ENCODE data around the gene GEN1.

GEN1 gene, protein sequence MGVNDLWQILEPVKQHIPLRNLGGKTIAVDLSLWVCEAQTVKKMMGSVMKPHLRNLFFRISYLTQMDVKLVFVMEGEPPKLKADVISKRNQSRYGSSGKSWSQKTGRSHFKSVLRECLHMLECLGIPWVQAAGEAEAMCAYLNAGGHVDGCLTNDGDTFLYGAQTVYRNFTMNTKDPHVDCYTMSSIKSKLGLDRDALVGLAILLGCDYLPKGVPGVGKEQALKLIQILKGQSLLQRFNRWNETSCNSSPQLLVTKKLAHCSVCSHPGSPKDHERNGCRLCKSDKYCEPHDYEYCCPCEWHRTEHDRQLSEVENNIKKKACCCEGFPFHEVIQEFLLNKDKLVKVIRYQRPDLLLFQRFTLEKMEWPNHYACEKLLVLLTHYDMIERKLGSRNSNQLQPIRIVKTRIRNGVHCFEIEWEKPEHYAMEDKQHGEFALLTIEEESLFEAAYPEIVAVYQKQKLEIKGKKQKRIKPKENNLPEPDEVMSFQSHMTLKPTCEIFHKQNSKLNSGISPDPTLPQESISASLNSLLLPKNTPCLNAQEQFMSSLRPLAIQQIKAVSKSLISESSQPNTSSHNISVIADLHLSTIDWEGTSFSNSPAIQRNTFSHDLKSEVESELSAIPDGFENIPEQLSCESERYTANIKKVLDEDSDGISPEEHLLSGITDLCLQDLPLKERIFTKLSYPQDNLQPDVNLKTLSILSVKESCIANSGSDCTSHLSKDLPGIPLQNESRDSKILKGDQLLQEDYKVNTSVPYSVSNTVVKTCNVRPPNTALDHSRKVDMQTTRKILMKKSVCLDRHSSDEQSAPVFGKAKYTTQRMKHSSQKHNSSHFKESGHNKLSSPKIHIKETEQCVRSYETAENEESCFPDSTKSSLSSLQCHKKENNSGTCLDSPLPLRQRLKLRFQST

DNA sequence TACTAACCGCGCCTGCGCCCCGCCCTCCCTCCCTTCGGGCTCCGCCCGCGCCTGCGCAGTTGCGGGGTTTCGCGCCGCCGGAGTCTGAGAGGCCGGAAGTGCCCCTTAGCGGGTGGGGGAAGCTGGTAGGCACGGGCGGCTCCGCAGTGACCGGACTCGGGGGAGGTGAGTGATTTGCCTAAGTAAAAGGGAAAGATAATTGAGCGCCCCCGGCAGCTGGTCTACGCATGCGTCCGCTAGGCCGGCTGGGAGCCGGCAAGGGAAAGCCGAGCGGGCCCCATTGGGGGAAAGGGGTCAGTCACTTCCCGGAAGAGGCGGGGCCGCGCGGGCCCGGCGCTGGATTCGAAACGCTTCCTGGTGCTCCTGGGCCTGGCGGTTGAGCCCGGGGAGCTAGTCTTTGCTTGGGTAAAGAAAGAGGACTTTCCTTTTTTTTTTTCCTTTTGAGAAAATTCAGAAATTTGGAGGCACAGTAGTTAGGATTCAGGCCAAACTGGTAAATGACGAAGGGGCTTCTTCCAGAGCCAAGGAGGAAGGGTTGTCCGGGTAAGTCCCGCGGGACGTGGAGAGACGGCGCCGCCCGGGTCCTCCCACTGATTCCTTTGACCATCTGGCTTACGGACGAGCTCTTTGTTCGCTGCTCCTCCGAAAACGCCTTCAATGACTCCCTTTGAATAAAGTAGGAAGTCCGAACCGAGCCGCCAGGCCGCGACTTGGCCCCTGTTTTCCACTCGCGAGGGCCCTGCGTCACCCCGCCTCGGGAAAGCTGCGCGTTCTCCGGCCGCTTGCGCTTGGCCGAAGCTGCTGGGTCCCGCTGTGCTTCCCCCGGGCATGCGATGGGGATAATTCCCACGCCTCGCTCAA is at the start of gene GEN1, which contains the start of gene SMC6:
Gene GEN1, plus strand, starts transcription at position 336 of the 861 bp plus-strand sequence. CDS start 5,806 bp downstream, outside the sequence.
Gene SMC6, minus strand, starts transcription at position 8 of the 861 bp plus-strand sequence. CDS start 7,864 bp downstream, outside the sequence.
- peak; percentile 98 for DNase-seq (ENCODE audit: low spot score)

GRCh38 chr2:17706845-17707244 is 47.1 kb upstream of the GEN1 start:
- no peak for DNase-seq (ENCODE audit: low spot score)

- DNase-seq (ENCODE audit: low spot score): no peak
Observed at GRCh38 chr2:17708501-17708900, 45.4 kb upstream of the GEN1 start.

DNA sequence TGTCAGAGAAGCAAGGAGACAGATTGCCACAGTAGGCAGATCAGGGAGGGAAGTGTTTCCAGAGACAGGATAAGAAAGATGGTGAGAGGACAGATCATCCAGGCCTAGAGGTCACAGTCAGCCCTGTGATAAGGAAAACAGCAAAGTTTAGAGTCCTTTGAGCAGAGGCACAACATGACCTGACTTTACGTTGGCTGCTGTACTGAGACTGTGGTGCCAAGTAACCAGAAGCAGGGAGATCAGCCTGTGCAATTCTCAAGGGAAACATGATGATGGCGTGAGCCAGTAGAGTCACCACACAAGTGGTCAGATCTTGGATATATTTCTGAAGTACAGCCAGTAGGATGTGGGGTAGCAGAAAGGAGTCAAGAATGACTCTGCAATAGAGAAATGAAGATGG is 44.0 kb upstream of the GEN1 start:
- no peak for DNase-seq (ENCODE audit: low spot score)

- no peak for DNase-seq (ENCODE audit: low spot score)
Observed at GRCh38 chr2:17710547-17711248, 43.2 kb upstream of the GEN1 start.

DNA sequence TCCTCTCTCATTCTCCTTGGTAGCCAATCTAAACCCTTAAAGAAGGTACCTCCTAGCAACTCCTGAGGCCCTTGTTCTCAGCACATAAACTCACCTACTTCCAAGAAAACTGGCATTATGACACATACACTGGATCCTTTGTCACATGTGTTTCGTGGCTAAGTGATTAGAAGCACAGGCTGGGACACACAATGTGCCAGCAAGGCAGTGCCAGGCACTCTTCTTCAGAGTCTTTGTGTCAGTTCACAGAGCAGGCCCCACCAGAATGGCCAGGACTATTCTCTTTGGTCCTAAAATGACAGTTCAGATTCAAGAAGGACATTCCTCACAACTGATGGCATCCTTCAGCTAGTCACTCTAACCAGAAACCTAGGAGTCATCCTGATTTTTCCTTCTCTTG is 40.6 kb upstream of the GEN1 start:
- DNase-seq (ENCODE audit: low spot score): no peak

- DNase-seq (ENCODE audit: low spot score): no peak
Observed at GRCh38 chr2:17717666-17718065, 36.3 kb upstream of the GEN1 start.

DNA sequence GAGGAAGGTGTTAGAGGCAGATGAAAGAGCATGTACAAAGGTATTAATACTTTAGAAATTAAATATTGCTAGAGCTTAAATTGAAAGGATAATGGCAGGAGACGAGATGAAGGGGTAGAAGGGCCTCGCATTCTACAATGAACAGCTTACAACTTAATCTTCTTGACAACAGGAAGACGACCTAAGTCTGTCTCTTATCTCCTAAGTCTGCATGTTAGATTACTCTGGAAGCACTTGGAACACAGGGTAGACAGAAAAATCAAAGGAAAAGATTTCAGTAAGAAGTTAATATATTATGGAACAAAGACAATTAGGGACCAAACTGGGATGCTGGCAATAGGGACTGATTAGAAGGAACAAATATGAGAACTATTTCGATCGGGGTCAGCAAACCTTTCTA is 35.2 kb upstream of the GEN1 start:
- no peak for DNase-seq (ENCODE audit: low spot score)

DNA sequence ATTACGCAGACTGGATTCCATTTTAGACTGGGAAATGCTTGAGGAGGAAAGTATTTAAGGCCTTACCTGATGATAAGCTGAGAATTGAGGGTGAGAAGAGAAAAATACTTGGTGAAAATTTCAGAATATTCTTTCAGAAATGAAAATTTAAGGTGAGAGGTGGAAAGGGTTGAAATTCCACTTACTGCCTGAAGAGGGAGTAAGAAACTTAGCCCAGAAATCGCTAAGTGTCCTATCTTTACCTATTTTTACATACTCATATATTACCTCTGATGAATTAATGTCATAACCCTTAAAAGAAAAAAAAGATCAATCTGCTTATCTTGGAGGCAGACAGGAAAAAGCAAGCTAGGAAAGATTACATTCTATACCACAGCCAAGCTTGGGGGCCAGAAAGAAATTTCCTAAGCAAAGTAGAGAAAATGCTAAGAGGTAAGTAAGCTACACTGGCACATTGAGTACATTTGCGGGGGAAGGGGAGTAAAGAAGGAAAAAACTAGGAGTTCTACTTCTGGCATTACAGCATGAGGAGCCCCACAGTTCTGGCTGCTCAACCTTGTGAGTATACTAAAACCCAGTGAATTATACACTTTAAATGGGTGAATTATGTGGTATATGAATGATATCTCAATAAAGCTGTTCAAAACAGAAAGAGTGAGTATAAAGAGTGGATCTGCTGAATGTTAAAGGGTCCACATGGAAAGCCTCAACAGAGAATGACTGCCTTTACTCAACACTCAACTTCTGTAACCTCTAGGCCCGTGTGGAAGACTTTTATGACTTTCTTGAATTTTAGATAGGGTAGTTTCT is 34.2 kb upstream of the GEN1 start:
- DNase-seq (ENCODE audit: low spot score): peak; percentile 43

DNA sequence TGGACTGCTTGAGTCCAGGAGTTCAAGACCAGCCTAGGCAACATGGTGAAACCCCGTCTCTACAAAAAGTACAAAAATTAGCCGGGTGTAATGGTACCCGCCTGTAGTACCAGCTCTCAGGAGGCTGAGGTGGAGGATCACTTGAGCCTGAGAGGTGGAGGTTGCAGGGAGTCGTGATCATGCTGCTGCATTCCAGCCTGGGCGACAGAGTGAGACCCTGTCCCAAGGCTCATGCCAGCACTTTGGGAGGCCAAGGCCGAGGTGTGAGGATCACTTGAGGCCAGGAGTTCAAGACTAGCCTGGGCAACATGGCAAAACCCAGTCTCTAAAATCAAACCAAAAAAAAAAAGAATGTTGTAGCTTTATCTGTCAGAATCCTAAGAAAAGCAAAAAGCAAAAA is 25.7 kb upstream of the GEN1 start:
- no peak for DNase-seq (ENCODE audit: low spot score)

DNA sequence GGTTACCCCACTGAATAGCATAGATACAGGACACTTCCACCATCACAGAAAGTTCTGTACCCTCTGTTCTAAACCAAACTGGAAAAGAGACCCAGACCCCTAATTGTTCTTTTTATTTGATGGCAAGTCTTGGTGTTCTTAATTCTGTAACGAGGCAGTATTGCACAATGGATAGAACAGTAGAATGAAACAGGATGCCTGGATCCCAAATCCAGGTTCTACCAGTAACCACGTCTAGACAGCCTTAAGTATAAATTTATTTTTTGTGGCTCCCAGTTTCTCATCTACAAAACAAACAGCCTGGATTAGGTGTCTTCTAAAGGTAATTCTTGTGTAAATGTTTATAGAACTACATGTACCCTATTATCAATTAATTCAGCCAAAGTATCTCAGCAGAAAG is 24.1 kb upstream of the GEN1 start:
- no peak for DNase-seq (ENCODE audit: low spot score)

- DNase-seq (ENCODE audit: low spot score): no peak
Observed at GRCh38 chr2:17733599-17733998, 20.3 kb upstream of the GEN1 start.

- DNase-seq (ENCODE audit: low spot score): no peak
Observed at GRCh38 chr2:17735864-17736263, 18.1 kb upstream of the GEN1 start.

- DNase-seq (ENCODE audit: low spot score): no peak
Observed at GRCh38 chr2:17736989-17737388, 16.9 kb upstream of the GEN1 start.

DNA sequence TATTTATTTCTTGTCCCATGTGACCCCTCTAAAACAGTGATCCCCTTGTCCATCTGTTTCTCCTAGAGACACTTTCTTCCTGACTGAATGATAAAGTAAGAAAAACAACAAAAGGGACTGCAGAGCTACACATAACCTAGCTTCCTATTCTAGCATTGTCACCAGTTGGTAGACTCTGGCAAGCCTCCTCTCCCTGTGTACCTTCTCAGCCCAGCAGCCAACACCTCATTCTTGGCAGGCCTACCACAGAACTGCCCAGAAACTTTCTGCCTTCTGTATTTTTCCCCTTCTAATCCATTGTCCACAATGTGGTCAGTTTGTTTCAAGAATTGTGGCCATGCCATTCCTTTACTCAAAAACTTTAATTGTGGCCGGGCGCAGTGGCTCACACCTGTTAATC is 13.7 kb upstream of the GEN1 start:
- no peak for DNase-seq (ENCODE audit: low spot score)

GRCh38 chr2:17747684-17748452 is 6.1 kb upstream of the GEN1 start:
- no peak for DNase-seq (ENCODE audit: low spot score)

- DNase-seq (ENCODE audit: low spot score): no peak
Observed at GRCh38 chr2:17748745-17749144, 5.2 kb upstream of the GEN1 start.

DNA sequence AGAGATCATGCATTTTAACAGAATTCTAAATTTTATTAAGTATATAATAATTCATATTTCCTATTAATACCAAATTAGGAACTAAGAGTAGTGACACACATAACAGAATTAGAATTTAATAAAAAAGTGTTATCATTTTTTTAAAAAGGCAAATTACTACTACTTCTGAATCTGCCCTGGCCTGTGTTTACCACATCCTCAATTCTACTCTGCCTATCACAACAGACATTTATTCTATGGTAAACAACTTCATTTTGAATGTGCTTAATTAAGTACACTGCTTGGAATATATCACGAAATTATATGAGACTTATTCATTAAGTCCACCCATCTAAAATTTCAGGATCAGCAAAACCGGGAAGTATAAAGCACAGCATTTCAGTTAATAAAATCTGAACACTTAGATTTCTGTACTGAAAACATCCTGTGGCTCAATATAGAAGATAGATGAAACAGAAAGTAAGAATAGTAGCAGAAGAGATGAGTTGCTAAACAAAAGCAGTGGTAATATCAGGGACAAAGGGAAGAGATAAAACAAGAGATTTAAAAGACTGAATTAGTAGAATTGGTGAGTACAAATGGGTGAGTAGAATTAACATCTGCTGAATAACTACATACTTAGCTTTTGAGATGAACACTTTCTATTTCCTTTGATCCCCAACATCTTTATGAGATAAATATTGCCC is 4.0 kb upstream of the GEN1 start:
- peak; percentile 35 for DNase-seq (ENCODE audit: low spot score)

DNA sequence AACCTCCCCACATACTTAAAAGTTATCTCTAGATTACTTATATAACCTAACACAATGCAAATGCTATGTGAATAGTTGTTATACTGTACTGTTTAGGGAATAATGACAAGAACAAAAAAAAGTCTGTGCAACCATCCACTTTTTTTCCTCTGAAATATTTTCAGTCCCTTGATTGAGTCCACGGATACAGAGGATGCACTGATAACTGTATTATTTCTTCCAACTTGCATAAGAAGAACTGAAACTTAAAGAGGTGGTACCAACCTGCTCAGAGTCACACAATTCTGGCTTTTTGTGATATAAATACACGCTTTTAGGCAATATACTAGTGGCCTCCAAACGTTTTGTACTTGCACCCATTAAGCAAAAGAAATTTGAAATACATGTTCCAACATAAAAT is 1.7 kb upstream of the GEN1 start:
- peak; percentile 75 for DNase-seq (ENCODE audit: low spot score)
